PC-9 (cell line): Measurements from ENCODE around the gene ZCCHC13. TPM values are rescaled to one million over a fixed set of nuclear protein-coding genes. Genes with fewer than 3 reads are reported as not detected.
A peak's percentile ranks its signal among the peaks of the same experiment; 100 is the strongest.

Experiments
- BruUV-seq: library from RNA; stranded (reverse); fragments of 400-500 nt; replicated peaks from 2 replicates; lab custom pipeline; 2021; lab: Mats Ljungman, UMichigan
- CTCF ChIA-PET: fragments of 300-600 bp; sonication (Branson Sonifier 250); formaldehyde crosslinking; loops from one replicate; lab custom pipeline; 2022; ENCODE audit warnings: antibody characterized with exemption; lab: Charles Lee
- POLR2A ChIA-PET: fragments of 300-600 bp; sonication (Branson Sonifier 250); formaldehyde crosslinking; loops from one replicate; lab custom pipeline; 2022; ENCODE audit warnings: antibody characterized with exemption; ENCODE audit not compliant: unreplicated experiment; lab: Charles Lee
- DNase-seq, 2 experiments: peaks; one replicate each; pipeline versions ENCODE4 v3.0.0 to v3.0.0-alpha.2; 2015 to 2022; ENCODE audit warnings: mixed read lengths in 1 of 2
- H2AFZ ChIP-seq: fragments of 200-600 bp; sonication (generic); 2 replicates; pipeline ENCODE4 v1.8.1; 2017; ENCODE audit warnings: antibody characterized with exemption
- H3F3A ChIP-seq: fragments of 200-600 bp; sonication (generic); 2 replicates; pipeline ENCODE4 v1.8.1; 2017; ENCODE audit warnings: antibody characterized with exemption, mild to moderate bottlenecking, low read depth; ENCODE audit not compliant: insufficient read depth
- H3K27ac ChIP-seq: fragments of 200-600 bp; sonication (generic); 2 replicates; pipeline ENCODE4 v1.6.1; 2016; ENCODE audit warnings: mixed run types
- H3K27me3 ChIP-seq: fragments of 200-600 bp; sonication (generic); 2 replicates; pipeline ENCODE4 v1.6.1; 2016; ENCODE audit warnings: low read depth, mixed run types; ENCODE audit not compliant: insufficient read depth
- H3K36me3 ChIP-seq: fragments of 200-600 bp; sonication (generic); 2 replicates; pipeline ENCODE4 v1.6.1; 2016; ENCODE audit warnings: low read depth, mixed run types
- H3K4me1 ChIP-seq: fragments of 200-600 bp; sonication (generic); replicated peaks from 2 replicates; pipeline ENCODE4 v1.6.1; 2016; ENCODE audit warnings: mixed run types; ENCODE audit not compliant: insufficient read depth
- H3K4me2 ChIP-seq: fragments of 200-600 bp; sonication (generic); 2 replicates; pipeline ENCODE4 v1.6.1; 2017; ENCODE audit warnings: mixed run types
- H3K4me3 ChIP-seq: fragments of 200-600 bp; sonication (generic); 2 replicates; pipeline ENCODE4 v1.6.1; 2016; ENCODE audit warnings: mixed run types
- H3K79me2 ChIP-seq: fragments of 200-600 bp; sonication (generic); 2 replicates; pipeline ENCODE4 v1.6.1; 2017; ENCODE audit warnings: low read depth, mixed run types
- H3K9me2 ChIP-seq: fragments of 200-600 bp; sonication (generic); 2 replicates; pipeline ENCODE4 v1.8.1; 2017; ENCODE audit warnings: mild to moderate bottlenecking; ENCODE audit not compliant: insufficient read depth
- H3K9me3 ChIP-seq: fragments of 200-600 bp; sonication (generic); 2 replicates; pipeline ENCODE4 v1.8.1; 2016; ENCODE audit warnings: low read depth; ENCODE audit not compliant: insufficient read depth
- H4K20me1 ChIP-seq: fragments of 200-600 bp; sonication (generic); 2 replicates; pipeline ENCODE4 v1.8.1; 2017; ENCODE audit not compliant: insufficient read depth
- EZH2 ChIP-seq: fragments of 200-600 bp; sonication (generic); IDR thresholded peaks from 2 replicates; pipeline ENCODE4 v1.8.0; 2017; ENCODE audit warnings: antibody characterized with exemption, low read depth
- intact Hi-C: fragments of 100-400 bp; cut with micrococcal nuclease; formaldehyde crosslinking; loops from one replicate; pipeline ENCODE4 v1.10.0; 2022; ENCODE audit not compliant: unreplicated experiment
- total RNA-seq: library from RNA; stranded (reverse); gene quantifications from 2 replicates; pipeline ENCODE4 v1.2.3, GENCODE V29; 2021
- TF ChIP-seq, protein P1 (sequence below): fragments of 200-600 bp; sonication (generic); conservative IDR thresholded peaks from 2 replicates; pipeline ENCODE4 v1.6.1; 2017; ENCODE audit warnings: mixed run types, antibody characterized with exemption, mild to moderate bottlenecking, moderate library complexity

Gene ZCCHC13
- total RNA-seq, 1 experiment from 2014 or later, result not detected

DNA sequence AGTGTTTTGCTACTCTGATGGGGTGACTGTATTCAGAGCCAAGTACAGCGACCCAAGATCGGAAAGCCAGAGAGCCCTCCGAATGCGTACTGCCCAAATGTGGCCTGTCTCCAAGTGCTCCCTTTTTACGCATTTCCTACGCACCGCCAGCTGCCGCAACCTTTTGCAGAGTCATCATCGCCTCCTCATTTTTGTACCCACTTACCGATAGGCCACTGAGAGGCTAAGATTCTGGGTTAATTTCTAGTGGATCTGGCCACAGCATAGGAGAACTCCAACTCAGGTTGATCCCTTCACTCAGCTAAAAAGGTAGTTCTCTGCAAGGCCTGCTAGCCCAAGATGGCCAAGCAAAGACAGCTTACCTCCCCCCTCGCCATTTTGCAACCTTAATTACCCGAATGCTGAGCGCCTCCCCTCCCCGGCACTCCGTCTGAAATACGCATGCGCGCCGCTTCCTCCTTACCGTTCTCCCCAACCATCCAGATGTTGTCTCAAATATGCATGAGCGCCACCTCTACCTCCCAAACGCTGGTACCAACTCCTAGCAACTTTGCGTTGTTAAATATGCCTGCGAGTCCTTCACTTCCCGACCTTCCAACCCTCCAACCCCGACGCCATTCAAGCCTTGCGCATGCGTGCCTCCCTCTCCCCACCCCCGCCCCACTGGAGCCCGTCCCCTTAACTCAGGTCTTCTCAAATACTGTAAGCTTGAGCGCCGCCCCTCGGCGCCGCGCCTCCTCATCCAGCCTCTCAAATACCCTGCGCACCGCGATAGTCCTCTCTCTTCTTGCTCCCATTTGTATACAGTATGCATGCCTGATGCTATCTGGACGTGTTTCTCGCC lies 11.8 kb upstream of the ZCCHC13 start:
- DNase-seq, result peak; percentile 76 to 78
- H3K36me3 ChIP-seq, result peaks cover 21% of the 10 kb centered on the region; the same call in 1 of the 2 replicates
- H3K9me3 ChIP-seq, result no peaks in the 10 kb centered on the region; the same call in 1 of the 2 replicates
- no peaks in the 10 kb centered on the region for H3K9me2 ChIP-seq
- peaks cover 12% of the 10 kb centered on the region; the same call in 1 of the 2 replicates for H3F3A ChIP-seq
- peaks cover 8% of the 10 kb centered on the region for H3K4me1 ChIP-seq
- no peaks in the 10 kb centered on the region for H3K27me3 ChIP-seq
- intact Hi-C loops, result no loop called here
- no peaks in the 10 kb centered on the region for H4K20me1 ChIP-seq
- peak overlapping the region; percentile 89 for H2AFZ ChIP-seq
- H3K27ac ChIP-seq, result peak overlapping the region; percentile 92
- H3K4me3 ChIP-seq, result peak overlapping the region; percentile 97
- peak overlapping the region; percentile 91 for H3K4me2 ChIP-seq
- CTCF ChIA-PET, result interaction anchor here (1.4 kb wide), 1 partner anchor 52 kb away, joined by 4 read pairs; no protein-coding TSS in a partner anchor
- peaks cover 52% of the 10 kb centered on the region for H3K79me2 ChIP-seq
- no TSS peak for BruUV-seq
- TF ChIP-seq EZH2, result no peak
- TF ChIP-seq, protein P1, sequence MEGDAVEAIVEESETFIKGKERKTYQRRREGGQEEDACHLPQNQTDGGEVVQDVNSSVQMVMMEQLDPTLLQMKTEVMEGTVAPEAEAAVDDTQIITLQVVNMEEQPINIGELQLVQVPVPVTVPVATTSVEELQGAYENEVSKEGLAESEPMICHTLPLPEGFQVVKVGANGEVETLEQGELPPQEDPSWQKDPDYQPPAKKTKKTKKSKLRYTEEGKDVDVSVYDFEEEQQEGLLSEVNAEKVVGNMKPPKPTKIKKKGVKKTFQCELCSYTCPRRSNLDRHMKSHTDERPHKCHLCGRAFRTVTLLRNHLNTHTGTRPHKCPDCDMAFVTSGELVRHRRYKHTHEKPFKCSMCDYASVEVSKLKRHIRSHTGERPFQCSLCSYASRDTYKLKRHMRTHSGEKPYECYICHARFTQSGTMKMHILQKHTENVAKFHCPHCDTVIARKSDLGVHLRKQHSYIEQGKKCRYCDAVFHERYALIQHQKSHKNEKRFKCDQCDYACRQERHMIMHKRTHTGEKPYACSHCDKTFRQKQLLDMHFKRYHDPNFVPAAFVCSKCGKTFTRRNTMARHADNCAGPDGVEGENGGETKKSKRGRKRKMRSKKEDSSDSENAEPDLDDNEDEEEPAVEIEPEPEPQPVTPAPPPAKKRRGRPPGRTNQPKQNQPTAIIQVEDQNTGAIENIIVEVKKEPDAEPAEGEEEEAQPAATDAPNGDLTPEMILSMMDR, result peak; percentile 37; the same call in 1 of the 2 replicates
- POLR2A ChIA-PET, result interaction anchor here (0.5 kb wide), 1 partner anchor 136 kb away, joined by 3 read pairs; no protein-coding TSS in a partner anchor

DNA sequence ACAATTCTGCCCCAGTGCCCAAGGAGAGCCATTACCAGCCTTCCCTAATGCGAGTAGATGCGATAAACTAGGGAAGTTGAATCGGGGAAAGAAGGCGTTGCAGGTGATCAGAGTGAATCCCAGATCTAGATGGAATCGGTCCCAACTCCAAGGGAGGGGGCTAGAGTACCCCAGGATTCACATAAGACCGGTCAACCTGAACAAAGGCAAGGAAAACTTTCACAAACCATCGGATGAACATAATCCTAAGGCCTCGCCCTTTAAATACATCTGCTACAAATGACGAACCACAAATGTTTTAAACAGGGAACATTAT lies 11.2 kb upstream of the ZCCHC13 start:
- Histone ChIP-seq H3K27ac (peak overlapping the region; percentile 92; the same call in 1 of the 2 replicates), H3K9me3 (no peaks in the 10 kb centered on the region; the same call in 1 of the 2 replicates), H3K36me3 (peaks cover 19% of the 10 kb centered on the region; the same call in 1 of the 2 replicates), H3K9me2 (no peaks in the 10 kb centered on the region), H3K4me2 (peak overlapping the region; percentile 91), H3K27me3 (no peaks in the 10 kb centered on the region), H3K4me1 (peaks cover 8% of the 10 kb centered on the region), H2AFZ (peak overlapping the region; percentile 89), H3K4me3 (peak overlapping the region; percentile 97), H3K79me2 (peaks cover 47% of the 10 kb centered on the region), H4K20me1 (no peaks in the 10 kb centered on the region), H3F3A (peaks cover 7% of the 10 kb centered on the region; the same call in 1 of the 2 replicates)
- TF ChIP-seq, protein P1, result no peak
- TF ChIP-seq EZH2, result no peak
- no peak for DNase-seq
- POLR2A ChIA-PET, result interaction anchor here (0.5 kb wide), 1 partner anchor 136 kb away, joined by 3 read pairs; no protein-coding TSS in a partner anchor
- BruUV-seq, result TSS peak; percentile 96
- intact Hi-C loops, result no loop called here
- CTCF ChIA-PET, result interaction anchor here (1.4 kb wide), 1 partner anchor 51 kb away, joined by 4 read pairs; no protein-coding TSS in a partner anchor

DNA sequence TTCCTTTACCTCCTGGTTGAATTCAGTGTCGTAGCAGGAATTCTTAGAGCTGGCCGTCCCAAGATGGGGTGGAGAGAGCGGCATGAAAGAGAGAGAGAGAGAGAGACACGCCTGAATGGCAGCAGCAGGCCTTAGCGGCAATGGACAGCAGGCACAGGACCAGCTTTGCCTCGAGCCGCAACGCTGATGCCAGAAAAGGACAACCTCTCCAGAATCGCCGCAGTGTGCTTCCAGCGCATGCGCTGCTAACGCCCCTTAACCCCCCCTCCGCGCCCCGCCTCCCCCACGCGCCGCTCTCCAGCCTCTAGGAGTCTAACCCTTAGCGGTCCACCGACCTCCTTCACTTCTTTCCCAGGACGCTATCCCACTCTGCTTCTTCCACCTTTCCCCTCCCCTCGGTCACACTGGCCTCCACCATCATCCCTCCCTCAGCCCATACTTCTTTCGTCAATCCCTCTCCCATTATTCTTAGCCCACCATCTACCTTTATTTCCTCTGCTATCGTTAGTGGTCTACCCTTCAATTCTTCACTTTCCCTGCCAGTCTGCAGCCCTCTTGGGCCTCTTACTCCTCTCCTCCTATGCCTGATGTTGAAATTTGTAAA lies 10.5 kb upstream of the ZCCHC13 start:
- Histone ChIP-seq H3K4me1 (peaks cover 8% of the 10 kb centered on the region), H4K20me1 (no peaks in the 10 kb centered on the region), H3K27ac (no peak overlapping the region; the same call in 1 of the 2 replicates), H3K9me2 (no peaks in the 10 kb centered on the region), H3K27me3 (no peaks in the 10 kb centered on the region), H3K4me3 (peak overlapping the region; percentile 97), H3K9me3 (no peaks in the 10 kb centered on the region), H3K79me2 (peaks cover 40% of the 10 kb centered on the region), H3F3A (peaks cover 7% of the 10 kb centered on the region; the same call in 1 of the 2 replicates), H3K36me3 (peaks cover 13% of the 10 kb centered on the region; the same call in 1 of the 2 replicates), H3K4me2 (peak overlapping the region; percentile 91), H2AFZ (peak overlapping the region; percentile 89)
- TF ChIP-seq EZH2, result no peak
- TF ChIP-seq, protein P1, result no peak
- ChIA-PET POLR2A (no interaction called here), CTCF (interaction anchor here (1.4 kb wide), 1 partner anchor 50 kb away, joined by 4 read pairs; no protein-coding TSS in a partner anchor)
- intact Hi-C loops, result no loop called here
- peak; percentile 55 to 57 for DNase-seq
- no TSS peak for BruUV-seq
